Stimulated activated CD8-positive, alpha-beta memory T cell treated with anti-CD3 and anti-CD28 coated beads, Interleukin-2, amount 100 ng/mL, for 48 hours (primary cell): Measurements from ENCODE around the gene NFIA.

Experiments used
- DNase-seq, 2 donors: peaks; one replicate each; pipeline ENCODE4 v3.0.0-alpha.2; 2020; ENCODE audit warnings: low read depth in 2 of 2

The NFIA gene

DNA sequence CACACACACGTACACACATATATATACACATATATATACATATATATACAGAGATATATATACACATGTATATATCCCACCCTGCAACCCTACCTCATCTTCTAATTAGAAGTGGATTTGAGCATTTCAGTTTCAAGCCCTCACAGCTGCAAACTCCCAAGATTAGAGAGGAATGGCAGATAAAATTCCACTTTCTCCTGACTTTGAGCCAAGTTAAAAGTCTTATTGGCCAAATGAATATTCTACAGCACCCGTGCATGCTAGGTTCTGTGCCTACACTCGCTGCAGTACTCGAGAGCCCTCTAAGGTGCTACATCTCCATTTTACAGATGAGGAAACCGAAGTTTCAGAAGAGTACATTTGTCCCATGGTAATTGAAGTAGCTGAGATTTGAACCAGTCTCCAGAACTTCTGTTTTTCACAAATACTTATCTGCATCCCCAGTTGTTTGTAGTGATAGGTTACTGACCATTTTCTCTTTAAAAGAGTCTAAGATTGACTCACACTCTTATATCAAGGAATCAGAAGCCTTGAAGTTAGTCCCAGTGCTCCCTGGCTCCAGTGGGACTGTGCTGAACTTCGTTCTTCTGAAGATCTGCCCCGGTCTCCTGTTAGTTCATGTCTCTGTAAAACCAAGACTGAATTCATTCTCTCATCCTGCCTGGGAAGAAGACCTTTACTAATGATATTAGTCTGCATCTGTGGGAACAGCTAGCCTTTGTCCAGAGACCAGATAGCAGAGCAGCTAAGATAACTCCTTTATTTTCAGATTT lies 350.4 kb downstream of the NFIA start:
- DNase-seq = no peak

DNA sequence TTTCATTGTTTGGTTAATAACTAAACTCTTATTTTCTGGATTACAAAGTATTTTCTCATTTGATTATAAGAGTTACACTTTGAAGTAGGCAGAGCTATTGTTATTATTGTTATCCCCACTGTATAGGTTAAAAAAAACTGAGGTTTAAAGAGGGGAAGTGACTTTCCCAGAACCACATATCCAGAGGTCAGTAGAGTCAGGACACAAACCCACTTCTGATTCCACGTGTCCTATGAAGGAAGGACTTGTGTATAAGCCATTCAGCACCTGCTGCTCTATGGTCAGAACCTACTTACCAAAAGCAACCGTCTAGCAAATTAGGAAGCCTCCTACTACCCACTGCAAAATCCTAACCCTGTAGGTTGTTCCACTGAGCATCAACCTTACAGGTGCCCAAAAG lies 351.3 kb downstream of the NFIA start:
- no peak for DNase-seq

DNA sequence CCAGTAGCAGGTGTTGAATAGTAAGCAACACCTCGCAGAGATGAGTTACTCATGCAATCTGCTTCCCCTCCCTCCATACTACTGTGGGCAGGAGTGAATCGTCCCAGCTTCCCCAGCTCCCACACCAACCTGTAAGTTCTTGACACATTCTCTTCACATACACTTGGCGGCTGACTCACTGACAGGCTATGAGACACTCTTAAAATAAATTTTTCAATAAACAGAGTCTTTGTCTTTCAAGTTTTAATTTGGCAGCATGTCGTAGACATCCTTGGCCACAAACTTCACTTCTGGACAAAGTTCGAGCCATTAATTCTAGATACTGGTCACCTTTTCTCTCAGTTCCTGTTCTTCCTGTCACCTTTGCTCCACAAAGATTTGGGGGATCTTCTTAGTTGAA lies 351.9 kb downstream of the NFIA start:
- no peak for DNase-seq

DNA sequence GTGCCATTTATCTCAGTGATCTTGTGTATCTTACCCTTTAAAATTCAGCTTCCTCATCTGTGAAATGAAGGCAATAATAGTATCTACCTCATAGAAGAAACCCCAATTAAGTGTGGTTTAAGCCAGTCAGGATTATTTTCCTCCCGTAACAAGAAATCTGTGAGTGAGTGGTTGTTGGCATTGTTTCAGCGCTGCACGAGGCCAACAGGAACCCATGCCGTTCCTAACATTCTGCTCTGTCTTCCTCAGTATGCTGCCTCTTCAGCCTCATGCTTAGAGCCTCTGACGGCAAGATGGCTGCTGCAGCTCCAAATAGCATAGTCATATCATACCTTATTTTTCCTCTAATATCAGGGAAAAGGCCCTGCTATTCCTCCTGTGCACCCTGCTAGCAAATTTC lies 352.9 kb downstream of the NFIA start:
- DNase-seq = no peak

DNA sequence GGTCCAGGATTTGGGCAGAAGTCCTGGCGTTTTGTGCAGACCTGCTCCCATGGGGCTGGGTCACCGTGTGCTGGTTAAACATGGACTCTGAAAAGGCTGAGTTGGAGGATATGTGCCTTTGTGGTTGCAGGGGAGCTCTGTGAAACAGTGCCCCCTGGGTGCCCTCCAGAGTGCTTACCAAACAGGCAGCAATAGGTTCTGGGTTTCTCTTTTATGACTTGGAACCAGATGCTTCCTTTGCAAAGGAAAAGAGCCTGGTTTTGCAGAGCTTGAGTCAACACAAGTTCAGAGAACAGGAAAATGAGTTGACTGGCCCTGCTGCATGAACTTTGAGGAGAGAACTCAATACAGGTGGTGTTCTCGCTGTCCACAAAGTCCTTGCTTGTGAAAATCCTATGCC lies 353.7 kb downstream of the NFIA start:
- DNase-seq = no peak

DNA sequence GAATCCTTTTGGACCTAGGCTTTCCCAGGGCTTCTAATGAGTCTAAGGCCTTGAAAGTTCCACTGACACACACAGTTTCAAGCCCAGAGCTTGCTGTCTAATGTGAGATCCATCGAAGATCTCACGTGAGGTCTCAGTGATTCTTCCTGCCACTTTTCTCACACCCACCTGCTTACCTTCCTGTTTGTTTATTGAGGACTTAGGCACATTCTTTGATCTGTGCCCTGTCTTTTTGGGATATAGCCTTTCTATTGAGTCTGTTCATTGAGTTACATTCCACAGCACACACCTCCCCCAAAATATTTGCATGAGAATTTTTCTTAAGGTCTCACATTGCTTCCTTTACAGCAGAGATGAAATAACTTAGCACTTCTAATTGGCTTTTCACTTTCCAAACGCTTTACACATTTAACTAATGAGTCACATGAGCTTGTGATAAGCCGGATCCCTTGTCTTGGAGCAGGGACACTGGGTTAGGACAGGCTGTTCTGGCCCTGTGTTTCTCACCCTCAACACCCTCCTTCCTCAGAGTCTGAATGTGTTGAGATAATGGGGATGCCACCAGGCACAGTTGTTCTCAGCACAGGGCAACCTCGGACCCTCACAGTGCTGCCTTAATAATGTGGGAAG lies 354.2 kb downstream of the NFIA start:
- DNase-seq = no peak

DNA sequence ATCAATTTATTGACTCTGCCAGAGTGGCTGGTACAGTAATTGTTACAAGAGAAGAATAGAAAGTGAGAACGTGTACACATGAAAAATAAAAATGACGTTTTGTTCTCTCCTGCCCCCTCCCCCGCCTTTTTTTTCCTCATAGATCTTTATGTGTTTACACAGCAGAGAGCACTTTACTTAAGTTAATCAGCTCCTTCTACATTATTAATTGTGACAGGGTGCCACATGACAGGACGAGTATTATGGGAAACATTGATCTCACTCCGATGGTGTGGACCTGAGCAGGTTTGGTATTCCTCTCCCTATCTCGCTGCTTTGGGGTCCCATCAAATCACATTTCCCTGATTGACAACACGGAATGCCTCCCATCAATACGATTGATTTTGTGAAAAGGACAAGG lies 356.9 kb downstream of the NFIA start:
- no peak for DNase-seq

DNA sequence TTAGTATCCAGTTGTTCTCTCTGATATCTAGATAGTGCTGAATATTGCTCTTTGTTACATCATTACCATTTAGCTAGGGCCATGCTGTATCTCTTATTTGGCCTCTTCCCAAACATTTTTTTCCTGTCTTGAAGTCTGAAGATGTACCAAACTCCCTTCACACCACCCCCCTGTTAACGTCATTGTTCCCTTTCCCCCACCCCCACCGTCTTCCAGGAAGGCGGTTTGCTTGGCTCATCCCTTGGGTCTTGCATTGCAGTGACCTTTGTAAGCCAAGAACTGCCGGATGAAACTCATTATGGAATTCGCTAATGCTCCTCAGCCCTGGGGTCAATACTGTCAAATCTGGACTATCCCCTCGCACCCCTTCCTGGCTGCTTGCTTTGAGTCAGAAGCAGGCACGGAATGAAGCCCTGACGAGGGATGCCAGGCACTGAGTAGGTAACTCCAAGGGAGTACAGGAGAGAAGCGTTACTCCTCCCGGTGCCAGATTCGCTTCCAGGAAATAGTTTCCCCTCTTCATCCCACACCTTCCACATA lies 359.4 kb downstream of the NFIA start:
- DNase-seq = no peak

DNA sequence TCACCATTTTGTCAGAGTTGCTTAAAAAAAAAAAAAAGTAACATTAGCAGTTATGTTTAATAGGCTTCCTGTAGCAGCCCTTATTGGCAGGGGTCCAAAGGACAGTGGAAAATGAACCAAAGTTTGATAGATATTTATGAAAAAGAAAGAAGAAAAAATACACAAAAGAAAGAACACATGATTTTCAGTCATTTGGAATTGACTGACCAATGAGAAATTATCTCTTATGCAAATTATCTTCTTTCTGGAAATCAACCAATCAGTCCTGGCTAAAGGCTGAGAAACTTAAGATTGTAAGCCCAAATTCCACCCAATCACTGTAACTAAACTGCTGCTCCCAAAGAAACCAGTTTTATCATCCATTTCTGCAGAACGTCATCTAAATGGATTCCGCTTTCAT lies 360.2 kb downstream of the NFIA start:
- DNase-seq = no peak

DNA sequence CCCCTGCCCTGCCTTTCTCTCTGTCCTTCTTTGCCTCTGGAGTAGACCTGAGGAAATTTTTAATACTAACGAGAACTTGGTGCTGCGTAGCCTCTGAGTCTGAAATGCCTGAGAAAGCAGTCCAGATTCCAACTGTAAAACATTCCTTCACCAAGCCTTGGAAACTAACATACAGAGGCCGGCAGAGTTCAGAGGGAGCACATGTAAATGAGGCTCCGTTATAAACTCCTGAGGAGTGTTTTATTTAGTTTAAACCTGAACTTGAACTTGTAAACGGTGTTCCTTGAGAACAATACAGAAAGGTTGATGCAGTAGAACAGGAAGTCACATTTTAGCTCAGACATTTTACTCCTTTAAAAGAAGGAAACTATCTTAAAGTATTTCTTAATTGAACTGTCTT lies 361.9 kb downstream of the NFIA start:
- no peak for DNase-seq

DNA sequence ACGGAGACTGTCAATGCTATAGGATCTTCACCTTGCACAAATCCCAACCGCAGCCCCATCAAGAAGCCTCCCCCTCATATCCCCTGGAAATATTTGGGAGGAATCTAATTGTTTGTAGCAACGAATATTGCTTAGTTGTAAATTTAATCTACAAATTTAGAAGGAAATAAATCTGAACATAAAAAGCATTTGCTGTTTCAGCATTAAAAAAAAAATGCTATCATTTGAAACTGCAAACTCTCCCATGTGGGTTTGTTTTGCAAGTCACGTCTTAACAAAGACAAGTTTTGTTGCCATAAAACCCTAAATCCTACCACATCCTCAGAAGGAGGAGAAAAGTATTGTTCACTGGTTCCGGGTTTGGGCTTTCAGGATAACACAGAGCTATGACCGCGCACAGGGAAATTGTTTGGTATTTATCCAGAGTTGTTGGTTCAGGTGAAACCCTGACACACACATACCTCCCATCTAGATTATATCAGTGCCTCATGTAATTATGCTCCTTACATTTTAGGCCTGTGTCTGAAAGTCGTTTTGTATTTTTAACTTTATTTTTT lies 363.0 kb downstream of the NFIA start:
- DNase-seq = no peak

DNA sequence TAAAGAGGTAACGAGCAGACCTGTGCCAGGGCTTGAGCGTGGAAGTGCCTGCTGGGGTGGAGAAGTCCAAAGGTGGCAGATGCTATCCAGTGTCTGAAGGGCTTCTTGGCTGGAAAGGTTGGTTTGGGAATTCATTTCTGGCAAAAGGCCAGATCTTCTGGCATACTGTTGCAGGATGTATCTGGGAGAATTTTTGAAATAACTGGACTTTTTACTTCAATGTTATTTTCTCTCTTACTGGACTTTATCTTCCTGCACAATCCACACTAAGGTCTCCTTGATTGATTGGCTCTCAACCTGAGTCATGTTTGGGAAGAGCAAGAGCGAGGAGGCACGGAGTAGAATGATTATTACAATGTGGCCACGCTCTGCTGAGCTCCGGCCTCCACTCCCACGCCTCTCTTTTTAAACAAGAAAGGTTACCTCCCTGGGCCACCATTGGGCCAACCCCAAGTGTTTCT lies 364.2 kb downstream of the NFIA start:
- DNase-seq = no peak

DNA sequence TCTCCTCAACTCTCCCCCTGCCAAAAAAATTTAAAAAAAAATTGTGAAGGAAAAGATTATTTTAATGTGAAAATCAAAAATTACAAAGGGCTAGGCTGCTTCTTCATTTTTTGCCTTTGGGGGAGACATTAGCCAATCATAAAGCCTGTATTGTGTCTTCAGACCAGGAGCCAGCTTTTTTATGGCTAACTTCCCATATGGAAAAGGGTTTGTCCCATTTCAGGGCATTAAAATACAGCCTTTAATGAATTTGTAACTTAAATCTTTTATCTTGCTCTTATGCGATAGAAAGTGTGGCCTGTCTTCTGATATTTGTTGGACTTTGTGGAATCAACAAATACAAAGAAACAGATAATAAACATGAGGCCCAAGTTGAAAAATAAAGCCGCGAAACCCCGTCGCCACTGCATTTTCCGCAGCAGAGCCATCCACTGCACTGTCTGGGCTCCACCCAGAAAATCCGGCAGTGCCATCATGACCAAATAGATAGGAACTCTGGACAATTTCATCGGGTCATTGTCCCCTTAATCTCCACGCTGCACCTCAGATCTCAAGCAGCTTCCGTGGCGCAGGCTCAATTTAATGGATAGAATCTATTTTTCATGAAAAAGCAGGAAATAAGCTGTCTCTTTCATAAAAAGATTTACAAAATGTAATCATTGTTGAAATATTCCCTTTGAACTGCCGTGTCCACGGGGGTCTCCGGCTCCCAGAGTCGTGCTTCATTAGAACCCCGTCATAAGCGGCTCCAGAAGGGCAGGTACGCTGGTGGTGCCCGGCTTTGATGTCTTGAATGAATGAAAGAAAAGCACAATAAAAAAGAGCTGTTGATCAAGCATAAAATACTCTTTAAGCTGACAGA lies 365.0 kb downstream of the NFIA start:
- no peak for DNase-seq

DNA sequence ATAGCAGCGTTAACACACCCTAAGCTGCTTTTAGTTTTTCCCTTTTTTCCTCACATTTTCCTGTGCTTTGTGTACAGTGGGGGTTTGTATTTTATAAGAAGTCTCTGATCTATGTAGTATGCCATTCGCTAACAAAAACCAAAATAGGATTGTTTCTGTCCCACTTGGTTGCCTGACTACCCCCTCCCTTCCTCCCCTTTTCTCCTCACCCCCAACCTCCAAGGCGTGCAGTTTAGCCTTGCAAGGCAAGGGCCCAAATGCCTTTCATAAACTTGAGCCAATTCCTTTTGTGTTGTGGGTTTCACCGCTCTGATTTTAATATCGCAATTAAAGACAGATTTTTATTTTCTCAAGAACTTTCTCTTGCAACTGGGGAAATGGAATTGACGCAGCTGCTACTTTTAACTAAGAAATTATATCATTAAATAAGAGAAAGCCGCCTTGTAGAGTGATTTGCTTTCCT lies 365.6 kb downstream of the NFIA start:
- no peak for DNase-seq

DNA sequence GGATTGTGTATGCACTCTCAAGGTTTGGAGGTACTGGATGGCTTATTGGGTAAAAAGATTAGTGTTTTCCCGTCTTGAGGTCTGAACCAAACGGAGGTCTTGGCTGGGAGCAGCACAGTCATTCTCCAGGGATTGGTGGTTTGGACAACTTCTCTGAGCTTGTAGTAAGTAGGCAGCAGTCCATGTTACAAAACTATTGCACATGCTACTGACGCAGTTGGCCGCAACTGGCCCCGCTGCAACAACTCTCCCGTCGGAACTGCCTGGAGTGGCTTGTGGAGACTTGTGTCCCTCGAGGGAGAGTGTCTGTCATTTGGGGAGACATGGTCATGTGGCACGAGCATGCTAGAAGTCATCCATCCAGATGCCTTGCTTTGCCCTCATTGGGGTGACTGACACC lies 366.6 kb downstream of the NFIA start:
- no peak for DNase-seq

DNA sequence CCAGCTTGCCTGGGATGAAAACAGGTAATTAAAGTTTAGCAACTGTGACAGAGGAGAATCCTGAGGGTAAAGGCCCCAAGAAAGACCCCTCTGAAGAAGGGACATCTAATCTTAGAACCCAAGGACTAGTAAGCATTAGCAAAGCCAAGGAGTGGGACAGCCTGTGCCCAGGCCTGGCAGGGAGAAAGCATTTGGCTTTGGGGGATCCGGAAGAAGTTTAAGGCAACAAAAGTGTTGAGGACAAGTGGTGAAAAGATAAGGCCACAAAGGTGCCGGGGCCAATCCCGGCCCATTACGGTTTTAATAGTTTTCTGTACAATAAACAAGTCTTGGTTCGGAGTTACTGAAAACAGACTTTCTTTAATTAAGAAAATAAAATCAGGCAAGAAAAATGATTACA lies 367.0 kb downstream of the NFIA start:
- DNase-seq = no peak

DNA sequence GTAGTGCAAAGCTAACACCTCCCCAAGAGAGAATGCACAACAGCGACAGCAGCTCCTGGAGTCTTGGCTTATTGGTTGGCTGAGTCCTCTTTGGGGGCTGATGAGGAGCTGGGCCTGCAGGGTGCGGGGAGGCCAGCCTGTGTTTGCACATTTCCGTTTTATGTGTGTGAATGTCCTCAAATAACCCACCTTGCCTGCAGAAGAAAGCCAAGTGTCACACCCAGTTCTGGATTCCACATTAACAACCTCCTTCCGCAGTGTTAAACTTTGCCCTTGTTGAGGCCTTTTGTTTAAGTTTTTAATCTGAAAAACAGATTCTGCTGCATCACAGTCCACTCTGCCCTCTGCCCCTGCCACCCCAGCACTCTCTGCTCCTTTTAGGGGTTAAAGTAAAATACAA lies 368.1 kb downstream of the NFIA start:
- DNase-seq = no peak

DNA sequence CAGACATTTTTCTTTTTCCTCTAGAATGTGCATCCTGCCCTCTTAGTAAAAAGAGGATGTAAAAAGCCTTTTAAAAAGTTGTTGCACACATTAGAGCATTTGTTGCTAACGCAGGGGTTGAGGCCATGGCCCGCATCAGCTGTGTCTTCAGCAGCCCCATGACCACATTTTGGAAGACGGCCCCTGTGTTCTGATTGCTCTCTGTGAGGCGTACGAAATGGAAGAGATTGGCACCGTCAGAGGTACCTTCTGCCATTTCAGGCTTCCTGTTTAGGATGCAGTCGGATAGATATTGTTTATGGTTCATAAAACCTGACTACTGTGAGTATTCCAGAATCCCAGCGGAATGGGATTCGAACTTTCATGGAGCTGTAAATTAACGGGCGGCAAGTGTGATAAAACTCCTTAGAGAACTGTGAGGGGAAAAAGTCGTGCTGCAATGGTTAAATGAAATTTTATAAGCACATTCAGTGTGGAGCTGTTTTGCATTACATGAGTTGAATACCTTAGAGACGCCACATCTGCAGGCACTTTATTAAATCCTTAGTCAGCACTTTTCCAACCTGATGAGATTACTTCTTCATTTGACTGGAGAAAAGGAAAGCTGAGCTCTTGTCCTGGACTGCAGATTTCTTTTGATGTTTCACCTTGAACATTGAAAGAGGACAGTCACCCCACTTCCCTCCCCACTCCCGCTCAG lies 368.7 kb downstream of the NFIA start:
- DNase-seq = no peak

DNA sequence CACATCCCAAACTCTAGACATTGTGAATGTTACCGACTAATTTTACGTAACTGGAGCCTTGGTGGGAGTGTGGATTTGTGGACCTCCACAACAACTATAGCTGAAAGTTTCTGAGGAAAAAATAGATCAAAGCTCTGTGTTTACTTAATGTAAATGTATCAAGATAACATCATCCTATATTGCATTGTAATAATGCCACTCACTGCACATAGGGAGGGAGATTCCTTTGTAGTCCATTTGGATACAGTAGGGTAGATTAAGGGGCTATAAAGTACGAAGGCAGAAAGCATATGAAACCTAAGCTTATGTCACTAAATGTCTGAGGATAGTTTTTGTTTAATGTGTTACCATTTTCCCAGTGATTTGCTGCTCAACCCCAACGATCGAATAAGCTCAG lies 369.2 kb downstream of the NFIA start:
- no peak for DNase-seq

DNA sequence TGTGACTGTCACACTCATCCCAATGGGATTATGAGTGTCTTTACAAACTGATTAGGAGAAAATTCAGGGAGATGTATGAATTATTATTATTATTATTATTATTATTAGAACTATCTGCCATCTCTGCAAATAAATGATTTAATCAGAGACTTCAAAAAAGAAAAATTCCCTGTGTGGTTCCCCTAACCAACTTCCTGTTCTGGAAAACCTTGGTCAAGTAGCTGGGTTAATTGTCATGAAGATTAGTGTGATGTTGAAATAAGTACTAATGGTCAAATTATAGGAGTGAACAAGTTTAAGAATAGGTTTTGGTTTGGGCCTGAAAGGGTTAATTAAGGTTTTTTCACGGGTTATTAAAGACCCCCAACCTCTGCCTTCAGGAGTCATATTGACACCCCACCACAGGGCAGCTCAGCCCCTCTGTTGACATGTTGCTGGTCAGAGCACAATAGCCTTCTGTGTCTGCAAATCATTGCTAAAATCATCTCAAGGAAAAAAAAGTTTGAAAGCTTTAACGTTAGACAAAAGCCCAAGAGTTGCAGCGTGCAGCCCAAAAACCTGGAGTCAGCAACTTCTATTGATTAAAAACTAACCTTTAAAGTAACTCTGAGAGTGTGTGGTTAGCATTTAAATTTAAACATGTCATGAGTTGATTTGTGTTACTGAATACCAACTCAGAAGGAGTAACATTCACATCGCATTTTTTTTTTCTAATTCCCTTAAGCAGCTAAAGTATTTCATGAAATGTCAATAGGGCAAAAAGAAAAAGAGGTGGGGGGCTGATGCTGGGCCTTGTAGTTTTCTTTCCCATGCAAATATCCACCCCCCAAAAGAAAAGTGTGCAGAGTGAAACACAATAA lies 370.0 kb downstream of the NFIA start:
- DNase-seq = no peak
